Thyroid gland (tissue), 4 donors: ENCODE data around the gene PRPF8.

Source experiments
- POLR2A ChIP-seq, 2 donors: fragments of 450-650 bp; IDR thresholded peaks; one replicate each; pipeline ENCODE4 v1.6.1; 2017; ENCODE audit warnings: antibody characterized with exemption in 2 of 2, mild to moderate bottlenecking in 2 of 2, moderate library complexity in 1 of 2
- TF ChIP-seq, protein P1 (sequence below), 6 experiments: fragments of 200-600 bp in 3 of 6; fragments of 450-650 bp in 3 of 6; sonication (generic) in 3 of 6; IDR thresholded peaks; one replicate each; pipeline ENCODE4 v1.5.1; 2016 to 2019; ENCODE audit warnings: antibody characterized with exemption in 6 of 6, mild to moderate bottlenecking in 2 of 6, inconsistent platforms in 1 of 6, moderate library complexity in 1 of 6

DNA sequence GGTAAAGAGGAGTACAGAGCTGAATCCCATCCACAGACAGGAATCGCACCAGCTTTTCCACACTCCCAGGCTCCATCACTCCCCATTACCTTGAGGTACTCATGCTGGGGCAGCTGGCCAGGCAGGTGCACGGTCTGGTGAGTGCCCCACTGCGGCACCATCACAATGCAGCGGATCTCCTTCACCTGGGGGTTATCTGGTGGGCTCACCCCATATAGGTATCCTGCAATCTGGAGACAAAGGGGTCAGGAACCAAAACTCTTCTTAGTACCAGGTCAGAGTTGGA, 33.2 kb downstream of the PRPF8 start:
- TF ChIP-seq, protein P1, sequence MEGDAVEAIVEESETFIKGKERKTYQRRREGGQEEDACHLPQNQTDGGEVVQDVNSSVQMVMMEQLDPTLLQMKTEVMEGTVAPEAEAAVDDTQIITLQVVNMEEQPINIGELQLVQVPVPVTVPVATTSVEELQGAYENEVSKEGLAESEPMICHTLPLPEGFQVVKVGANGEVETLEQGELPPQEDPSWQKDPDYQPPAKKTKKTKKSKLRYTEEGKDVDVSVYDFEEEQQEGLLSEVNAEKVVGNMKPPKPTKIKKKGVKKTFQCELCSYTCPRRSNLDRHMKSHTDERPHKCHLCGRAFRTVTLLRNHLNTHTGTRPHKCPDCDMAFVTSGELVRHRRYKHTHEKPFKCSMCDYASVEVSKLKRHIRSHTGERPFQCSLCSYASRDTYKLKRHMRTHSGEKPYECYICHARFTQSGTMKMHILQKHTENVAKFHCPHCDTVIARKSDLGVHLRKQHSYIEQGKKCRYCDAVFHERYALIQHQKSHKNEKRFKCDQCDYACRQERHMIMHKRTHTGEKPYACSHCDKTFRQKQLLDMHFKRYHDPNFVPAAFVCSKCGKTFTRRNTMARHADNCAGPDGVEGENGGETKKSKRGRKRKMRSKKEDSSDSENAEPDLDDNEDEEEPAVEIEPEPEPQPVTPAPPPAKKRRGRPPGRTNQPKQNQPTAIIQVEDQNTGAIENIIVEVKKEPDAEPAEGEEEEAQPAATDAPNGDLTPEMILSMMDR (IDR thresholded peaks at IDR 0.05) = no peak
- no peak for TF ChIP-seq POLR2A (IDR thresholded peaks at IDR 0.05)
